Nephron progenitor cell (in vitro differentiated cells): ENCODE measurements around the gene ANKRD31.

Experiments
- DNase-seq: peaks from one replicate; pipeline ENCODE4 v3.0.0; 2021
- H3K27ac Mint-ChIP-seq: 2 replicates; pipeline ENCODE4 v1.8.0; 2021; ENCODE audit warnings: mild to moderate bottlenecking, moderate library complexity, mixed read lengths
- H3K27me3 Mint-ChIP-seq: 2 replicates; pipeline ENCODE4 v1.8.0; 2021; ENCODE audit warnings: mild to moderate bottlenecking, low read depth, mixed read lengths; ENCODE audit not compliant: poor library complexity
- H3K36me3 Mint-ChIP-seq: 2 replicates; pipeline ENCODE4 v1.8.0; 2021; ENCODE audit warnings: low read depth, mixed read lengths
- H3K4me1 Mint-ChIP-seq: 2 replicates; pipeline ENCODE4 v1.8.0; 2021; ENCODE audit warnings: mixed read lengths
- H3K4me3 Mint-ChIP-seq: 2 replicates; pipeline ENCODE4 v1.8.0; 2021; ENCODE audit warnings: mild to moderate bottlenecking, moderate library complexity, mixed read lengths
- H3K9me3 Mint-ChIP-seq: 2 replicates; pipeline ENCODE4 v1.8.0; 2021; ENCODE audit warnings: mild to moderate bottlenecking, moderate library complexity, mixed read lengths
- CTCF ChIP-seq: fragments of 200-600 bp; sonication (generic); IDR thresholded peaks from 2 replicates; pipeline ENCODE4 v1.5.0; 2021; ENCODE audit warnings: antibody characterized with exemption

The ANKRD31 gene

GRCh38 chr5:75045071-75045470 is 191.6 kb downstream of the ANKRD31 start:
- TF ChIP-seq CTCF = no peak
- no peaks in the 10 kb centered on the region for H3K36me3 Mint-ChIP-seq
- no peaks in the 10 kb centered on the region for H3K9me3 Mint-ChIP-seq
- no peaks in the 10 kb centered on the region for H3K27me3 Mint-ChIP-seq
- DNase-seq = no peak
- no peak overlapping the region for H3K4me3 Mint-ChIP-seq
- peaks cover 5% of the 10 kb centered on the region for H3K4me1 Mint-ChIP-seq
- no peak overlapping the region for H3K27ac Mint-ChIP-seq

GRCh38 chr5:75044406-75044805 is 192.3 kb downstream of the ANKRD31 start:
- Mint-ChIP-seq H3K4me3 (no peak overlapping the region), H3K27me3 (no peaks in the 10 kb centered on the region), H3K9me3 (no peaks in the 10 kb centered on the region), H3K27ac (no peak overlapping the region), H3K36me3 (no peaks in the 10 kb centered on the region), H3K4me1 (peaks cover 5% of the 10 kb centered on the region)
- TF ChIP-seq CTCF = no peak
- no peak for DNase-seq

GRCh38 chr5:75043633-75044264 is 192.9 kb downstream of the ANKRD31 start:
- Mint-ChIP-seq H3K4me3 (no peak overlapping the region), H3K27me3 (no peaks in the 10 kb centered on the region), H3K36me3 (no peaks in the 10 kb centered on the region), H3K9me3 (no peaks in the 10 kb centered on the region), H3K4me1 (peaks cover 5% of the 10 kb centered on the region), H3K27ac (no peak overlapping the region)
- TF ChIP-seq CTCF = no peak
- DNase-seq = no peak

- H3K9me3 Mint-ChIP-seq = no peaks in the 10 kb centered on the region
- H3K27me3 Mint-ChIP-seq = no peaks in the 10 kb centered on the region
- no peaks in the 10 kb centered on the region for H3K36me3 Mint-ChIP-seq
- no peak for TF ChIP-seq CTCF
- peaks cover 5% of the 10 kb centered on the region for H3K4me1 Mint-ChIP-seq
- no peak overlapping the region for H3K27ac Mint-ChIP-seq
- DNase-seq = no peak
- H3K4me3 Mint-ChIP-seq = no peak overlapping the region
Measured at GRCh38 chr5:75042522-75042921, 194.2 kb downstream of the ANKRD31 start.

- Mint-ChIP-seq H3K9me3 (no peaks in the 10 kb centered on the region), H3K4me1 (peaks cover 5% of the 10 kb centered on the region), H3K27me3 (no peaks in the 10 kb centered on the region), H3K36me3 (no peaks in the 10 kb centered on the region), H3K27ac (no peak overlapping the region), H3K4me3 (no peak overlapping the region)
- no peak for DNase-seq
- TF ChIP-seq CTCF = no peak
Measured at GRCh38 chr5:75040973-75041372, 195.7 kb downstream of the ANKRD31 start.

- Mint-ChIP-seq H3K4me3 (no peak overlapping the region), H3K36me3 (no peaks in the 10 kb centered on the region), H3K27ac (no peak overlapping the region), H3K9me3 (no peaks in the 10 kb centered on the region), H3K4me1 (peaks cover 11% of the 10 kb centered on the region), H3K27me3 (no peaks in the 10 kb centered on the region)
- no peak for DNase-seq
- TF ChIP-seq CTCF = no peak
Measured at GRCh38 chr5:75037106-75037505, 199.6 kb downstream of the ANKRD31 start.
